K562 (cell line): Measurements from ENCODE around the gene ABCC10. TPM values are rescaled to one million over a fixed set of nuclear protein-coding genes. Genes with fewer than 3 reads are reported as not detected.
A peak's percentile ranks its signal among the peaks of the same experiment; 100 is the strongest.

Experiments used
- ATAC-seq: fragments of 200-7000 bp; cut with Tn5 transposase; 3 replicates; pipeline ENCODE4 v1.9.1; 2020; ENCODE audit warnings: moderate library complexity
- BruUV-seq: library from RNA; stranded (reverse); fragments of 400-500 nt; replicated peaks from 2 replicates; lab custom pipeline; 2021; lab: Mats Ljungman, UMichigan
- CTCF ChIA-PET: fragments of 300-600 bp; formaldehyde crosslinking; extraction: SDS; loops from one replicate; lab custom pipeline; 2021; ENCODE audit warnings: low intra/inter-chr PET ratio; lab: Yijun Ruan, JAX
- POLR2A ChIA-PET: fragments of 300-600, 350-650 bp; sonication (Branson Sonifier 250); formaldehyde crosslinking; extraction: SDS; loops from one replicate; lab custom pipeline; 2021; ENCODE audit warnings: antibody characterized with exemption, inconsistent platforms; lab: Yijun Ruan, JAX
- DNase-seq, 4 experiments: peaks; one replicate each; pipeline versions ENCODE4 v3.0.0 to v3.0.0-alpha.2; 2011 to 2018; ENCODE audit warnings: low spot score in 3 of 4, mixed read lengths in 3 of 4; ENCODE audit errors: extremely low read depth in 1 of 4
- FAIRE-seq: peaks from 2 replicates; lab custom pipeline; 2011; peaks lifted over from hg19 to GRCh38; lab: Jason Lieb, UNC
- H2AFZ ChIP-seq: 2 replicates; pipeline ENCODE4 v1.6.0; 2011; ENCODE audit warnings: low read depth, low read length, control low read depth, inconsistent platforms
- H3K27ac ChIP-seq: fragments of 200-600 bp; 3 replicates; pipeline ENCODE4 v1.8.0; 2011; ENCODE audit warnings: low read depth, mild to moderate bottlenecking, control low read depth, inconsistent platforms, low read length, moderate library complexity, mixed read lengths; ENCODE audit errors: extremely low read depth
- H3K27me3 ChIP-seq, 2 experiments: fragments of 300-600 bp in 1 of 2; 2 replicates in 1 of 2; 3 replicates in 1 of 2; pipeline versions ENCODE4 v1.6.0 to v1.8.0; 2011; ENCODE audit warnings: inconsistent platforms in 2 of 2, low read length in 2 of 2, mild to moderate bottlenecking in 1 of 2, mixed read lengths in 1 of 2, moderate library complexity in 1 of 2; ENCODE audit not compliant: control insufficient read depth in 2 of 2, insufficient read depth in 2 of 2
- H3K36me3 ChIP-seq: fragments of 300-600 bp; 3 replicates; pipeline ENCODE4 v1.8.0; 2011; ENCODE audit warnings: mild to moderate bottlenecking, low read length, inconsistent platforms; ENCODE audit not compliant: control insufficient read depth, insufficient read depth
- H3K4me1 ChIP-seq, 2 experiments: fragments of 200-600 bp in 1 of 2; replicated peaks in 1 of 2; 2 replicates in 1 of 2; 3 replicates in 1 of 2; pipeline versions ENCODE4 v1.5.1 to v1.8.0; 2011; ENCODE audit warnings: inconsistent platforms in 2 of 2, low read length in 2 of 2, mild to moderate bottlenecking in 1 of 2, mixed read lengths in 1 of 2, moderate library complexity in 1 of 2; ENCODE audit not compliant: control insufficient read depth in 2 of 2, insufficient read depth in 2 of 2
- H3K4me2 ChIP-seq: 2 replicates; pipeline ENCODE4 v1.6.1; 2011; ENCODE audit warnings: low read length, control low read depth, inconsistent platforms, mixed read lengths; ENCODE audit not compliant: insufficient read depth
- H3K4me3 ChIP-seq: fragments of 200-600 bp; sonication (generic), shearing (Covaris generic); 2 replicates; pipeline ENCODE4 v1.5.1; 2016; ENCODE audit warnings: control low read depth, inconsistent platforms
- H3K79me2 ChIP-seq: fragments of 200-600 bp; 3 replicates; pipeline ENCODE4 v1.8.0; 2011; ENCODE audit warnings: low read length, inconsistent platforms; ENCODE audit not compliant: control insufficient read depth, insufficient read depth
- H3K9ac ChIP-seq, 2 experiments: 2 replicates each; pipeline versions ENCODE4 v1.6.0 to v1.6.1; 2011; ENCODE audit warnings: low read depth in 2 of 2, low read length in 2 of 2, control low read depth in 1 of 2, inconsistent platforms in 1 of 2, mild to moderate bottlenecking in 1 of 2, mixed read lengths in 1 of 2; ENCODE audit not compliant: insufficient read depth in 1 of 2
- H3K9me1 ChIP-seq: one replicate; pipeline ENCODE4 v1.6.0; 2011; ENCODE audit warnings: inconsistent platforms, mild to moderate bottlenecking, low read length, moderate library complexity; ENCODE audit not compliant: control insufficient read depth, insufficient read depth
- H3K9me3 ChIP-seq: replicated peaks from 2 replicates; pipeline ENCODE4 v1.5.1; 2011; ENCODE audit warnings: low read depth, low read length, inconsistent platforms; ENCODE audit not compliant: control insufficient read depth, insufficient read depth
- H4K20me1 ChIP-seq: replicated peaks from 2 replicates; pipeline ENCODE4 v1.6.1; 2011; ENCODE audit warnings: low read length, inconsistent platforms, mixed read lengths; ENCODE audit not compliant: control insufficient read depth, insufficient read depth
- ARID4B ChIP-seq: sonication (generic); formaldehyde crosslinking; IDR thresholded peaks from 2 replicates; pipeline ENCODE4 v1.8.0; 2022; ENCODE audit warnings: mild to moderate bottlenecking, missing genetic modification reagents
- ERF ChIP-seq: fragments of 450-650 bp; formaldehyde crosslinking; IDR thresholded peaks from 2 replicates; pipeline ENCODE4 v1.4.0; 2020; ENCODE audit warnings: mild to moderate bottlenecking, mixed read lengths
- FOSL1 ChIP-seq: fragments of 200-800 bp; sonication (Bioruptor generic); conservative IDR thresholded peaks from 2 replicates; pipeline ENCODE4 v1.6.1; 2016; ENCODE audit warnings: missing genetic modification characterization, missing compliant biosample characterization
- HDGF ChIP-seq: fragments of 450-650 bp; IDR thresholded peaks from 2 replicates; pipeline ENCODE4 v1.6.1; 2016
- MLLT1 ChIP-seq, 2 experiments: fragments of 450-650 bp; IDR thresholded peaks; 2 replicates each; pipeline ENCODE4 v1.6.1; 2016
- NR2C2 ChIP-seq, 2 experiments: fragments of 200-800 bp in 1 of 2; sonication (Bioruptor generic) in 1 of 2; sonication (generic) in 1 of 2; formaldehyde crosslinking in 1 of 2; IDR thresholded peaks; 2 replicates each; pipeline versions ENCODE4 v1.6.1 to v1.8.0; 2016 to 2022; ENCODE audit warnings: mild to moderate bottlenecking in 1 of 2, missing compliant biosample characterization in 1 of 2, missing genetic modification characterization in 1 of 2, missing genetic modification reagents in 1 of 2
- SMARCC2 ChIP-seq: fragments of 450-650 bp; IDR thresholded peaks from 2 replicates; pipeline ENCODE4 v1.6.1; 2017; ENCODE audit warnings: antibody characterized with exemption, moderate library complexity, mild to moderate bottlenecking, low read depth
- STAG1 ChIP-seq: sonication (generic); formaldehyde crosslinking; IDR thresholded peaks from 2 replicates; pipeline ENCODE4 v1.5.0; 2020; ENCODE audit warnings: missing genetic modification reagents, borderline replicate concordance
- ZKSCAN8 ChIP-seq: fragments of 200-800 bp; sonication (Bioruptor generic); IDR thresholded peaks from 2 replicates; pipeline ENCODE4 v1.6.1; 2016; ENCODE audit warnings: missing genetic modification characterization, missing compliant biosample characterization
- ZNF253 ChIP-seq: fragments of 250-450 bp; sonication (Bioruptor Pico); conservative IDR thresholded peaks from 2 replicates; pipeline ENCODE4 v1.6.1; 2021; ENCODE audit warnings: mild to moderate bottlenecking
- ZNF436 ChIP-seq: fragments of 250-450, 450-650 bp; sonication (Bioruptor Pico); formaldehyde crosslinking; IDR thresholded peaks from 2 replicates; pipeline ENCODE4 v1.7.0; 2020; ENCODE audit warnings: mild to moderate bottlenecking
- ZNF584 ChIP-seq: fragments of 200-800 bp; sonication (Bioruptor generic); IDR thresholded peaks from 2 replicates; pipeline ENCODE4 v1.6.1; 2016; ENCODE audit warnings: low read depth, mild to moderate bottlenecking, missing genetic modification characterization, missing compliant biosample characterization
- ZNF639 ChIP-seq, 2 experiments: fragments of 200-800 bp in 1 of 2; sonication (Bioruptor generic) in 1 of 2; sonication (generic) in 1 of 2; formaldehyde crosslinking in 1 of 2; IDR thresholded peaks in 1 of 2; conservative IDR thresholded peaks in 1 of 2; 2 replicates each; pipeline versions ENCODE4 v1.5.0 to v1.6.1; 2016 to 2020; ENCODE audit warnings: missing compliant biosample characterization in 1 of 2, missing genetic modification characterization in 1 of 2, missing genetic modification reagents in 1 of 2
- WGBS: fragments of 100-300 bp; shearing (Covaris generic); methylation state at CpG from one replicate; pipeline ENCODE4 v1.1.6; 2016; ENCODE audit warnings: low coverage, mixed read lengths; ENCODE audit not compliant: insufficient coverage; ENCODE audit errors: missing lambda C conversion rate; 5-methylcytosine and 5-hydroxymethylcytosine counted together
- in situ Hi-C: fragments of 300-500 bp; cut with MboI; formaldehyde crosslinking; loops from 4 replicates; pipeline ENCODE4 v1.15.0; 2018; ENCODE audit warnings: inconsistent platforms, mixed read lengths
- intact Hi-C: fragments of 100-400 bp; cut with micrococcal nuclease; formaldehyde crosslinking; loops from 2 replicates; pipeline ENCODE4 v1.14.2; 2022
- polyA plus RNA-seq, 8 experiments: library from polyadenylated mRNA; depleted of rRNA in 4 of 8; stranded (reverse) in 5 of 8; unstranded in 3 of 8; fragments of >200 nt; fragmentation: Nextera tagmentation in 2 of 8; fragmentation: Illumina TruSeq in 1 of 8; extraction: Ambion mirVana in 2 of 8; extraction: Trizol in 1 of 8; gene quantifications; 2 replicates each; pipeline versions ENCODE4 v1.2.1 to v1.2.3, GENCODE V29; 2011 to 2014; ENCODE audit warnings: inconsistent platforms in 1 of 8, missing spikeins in 1 of 8
- total RNA-seq, 7 experiments: library from RNA; depleted of rRNA in 6 of 7; stranded (reverse); fragments of >200 nt in 6 of 7; fragmentation: Illumina TruSeq in 2 of 7; extraction: Trizol in 2 of 7; gene quantifications; 2 replicates each; pipeline versions ENCODE4 v1.2.1 to v1.2.3, GENCODE V29; 2011 to 2021; ENCODE audit warnings: low replicate concordance in 1 of 7

The ABCC10 gene
- total and polyA plus RNA-seq, 9 of the 15 experiments (the other 6 are each of a cell fraction or from before 2014, with no cell fraction given) = 2.4 to 29.1 (median 13.7) TPM

- no TSS peak for BruUV-seq
- CTCF ChIA-PET = interaction anchor here (0.6 kb wide), 1 partner anchor 59 kb away, joined by 3 read pairs; no protein-coding TSS in a partner anchor
- no peak for DNase-seq
- Histone ChIP-seq H3K9ac (peak overlapping the region in 1 of 2 experiments; percentile 36; a peak in 1 of 4 replicates), H3K9me3 (no peaks in the 10 kb centered on the region), H4K20me1 (no peaks in the 10 kb centered on the region), H3K27me3 (peaks cover 2 to 12% of the 10 kb centered on the region in 2 experiments; a peak in 4 of 5 replicates), H3K79me2 (no peaks in the 10 kb centered on the region), H3K36me3 (no peaks in the 10 kb centered on the region), H3K4me1 (peaks cover 16 to 28% of the 10 kb centered on the region in 2 experiments), H3K4me3 (no peak overlapping the region), H3K4me2 (peak overlapping the region; percentile 42; the same call in 1 of the 2 replicates), H3K9me1 (no peaks in the 10 kb centered on the region), H2AFZ (no peak overlapping the region), H3K27ac (no peak overlapping the region)
- POLR2A ChIA-PET = interaction anchor here (0.5 to 2.5 kb wide), 7 partner anchors 11 to 868 kb away, joined by 3 to 9 read pairs (median 3); partner anchors contain the start of gene DLK2
- in situ Hi-C loops (no loop called here), intact Hi-C loops (no loop called here)
- peak; percentile 34 for ATAC-seq
- no peak for FAIRE-seq
- 16% methylated on average over 5 of the region's 5 CpGs for WGBS
- TF ChIP-seq FOSL1 (tag) (0 out of 2 replicates have a peak, but pooled peaks have one; percentile 1), MLLT1 (IDR thresholded peaks at IDR 0.05) (peak in 1 of 2 experiments; percentile 47; a peak in 1 of 4 replicates), SMARCC2 (0 out of 2 replicates have a peak, but pooled peaks have one; percentile 12), HDGF (0 out of 2 replicates have a peak, but pooled peaks have one; percentile 84), ZNF253 (CRISPR knock-in tag) (no peak), STAG1 (CRISPR knock-in tag) (0 out of 2 replicates have a peak, but pooled peaks have one; percentile 12), ARID4B (no peak), NR2C2 (CRISPR knock-in tag; IDR thresholded peaks at IDR 0.05) (0 out of 2 replicates have a peak, but pooled peaks have one; percentile 24), NR2C2 (tag; IDR thresholded peaks at IDR 0.05) (no peak), ZNF436 (no peak), ZNF639 (CRISPR knock-in tag; conservative IDR thresholded peaks at IDR 0.05 in 1 of 2, IDR thresholded peaks at IDR 0.05 in 1 of 2) (0 out of 4 replicates have a peak, but pooled peaks of 1 of the 2 experiments have one; percentile 6), ERF (CRISPR knock-in tag) (no peak), ZNF584 (CRISPR knock-in tag) (no peak), ZKSCAN8 (CRISPR knock-in tag) (no peak)
Measured at GRCh38 chr6:43393602-43394001, 33.7 kb upstream of the ABCC10 start.
